NK-92 treated with Interleukin-12 subunit alpha and Interleukin-12 subunit beta, amount 100 ng/mL, for 24 hours (cell line): ENCODE measurements around the gene TPPP.

Experiments
- DNase-seq: peaks from one replicate; lab custom pipeline; 2025; lab: John Stamatoyannopoulos, UW

Gene TPPP

GRCh38 chr5:665541-665955 lies 27.6 kb downstream of the TPPP start:
- DNase-seq: no peak

GRCh38 chr5:664994-665360 lies 28.2 kb downstream of the TPPP start:
- no peak for DNase-seq

- DNase-seq: no peak
Measured at GRCh38 chr5:664343-664993, 28.7 kb downstream of the TPPP start.

GRCh38 chr5:663436-664342 lies 29.5 kb downstream of the TPPP start:
- DNase-seq: no peak

DNA sequence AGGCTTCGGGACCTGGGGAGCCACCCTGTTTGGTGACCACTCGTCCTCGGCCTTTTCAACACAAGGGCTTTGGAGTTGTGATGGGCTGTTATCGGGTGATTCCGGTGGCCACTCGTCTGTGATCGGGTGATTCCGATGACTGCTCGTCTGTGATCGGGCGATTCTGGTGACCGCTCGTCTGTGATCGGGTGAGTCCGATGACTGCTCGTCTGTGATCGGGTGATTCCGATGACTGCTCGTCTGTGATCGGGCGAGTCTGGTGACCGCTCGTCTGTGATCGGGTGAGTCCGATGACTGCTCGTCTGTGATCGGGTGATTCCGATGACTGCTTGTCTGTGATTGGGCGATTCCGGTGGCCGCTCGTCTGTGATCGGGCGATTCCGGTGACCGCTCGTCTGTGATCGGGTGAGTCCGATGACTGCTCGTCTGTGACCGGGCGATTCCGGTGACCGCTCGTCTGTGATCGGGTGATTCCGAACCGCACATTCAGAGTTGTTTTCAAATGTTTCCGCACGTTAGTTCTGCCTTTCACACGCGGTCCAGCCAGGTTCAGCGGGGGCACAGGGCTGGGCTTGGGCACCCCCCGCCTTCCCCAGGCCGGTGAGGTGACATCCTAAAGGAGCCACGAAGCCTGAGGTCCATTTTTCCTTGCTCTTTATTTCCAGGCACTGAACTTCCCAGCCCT lies 30.3 kb downstream of the TPPP start:
- DNase-seq: no peak

DNA sequence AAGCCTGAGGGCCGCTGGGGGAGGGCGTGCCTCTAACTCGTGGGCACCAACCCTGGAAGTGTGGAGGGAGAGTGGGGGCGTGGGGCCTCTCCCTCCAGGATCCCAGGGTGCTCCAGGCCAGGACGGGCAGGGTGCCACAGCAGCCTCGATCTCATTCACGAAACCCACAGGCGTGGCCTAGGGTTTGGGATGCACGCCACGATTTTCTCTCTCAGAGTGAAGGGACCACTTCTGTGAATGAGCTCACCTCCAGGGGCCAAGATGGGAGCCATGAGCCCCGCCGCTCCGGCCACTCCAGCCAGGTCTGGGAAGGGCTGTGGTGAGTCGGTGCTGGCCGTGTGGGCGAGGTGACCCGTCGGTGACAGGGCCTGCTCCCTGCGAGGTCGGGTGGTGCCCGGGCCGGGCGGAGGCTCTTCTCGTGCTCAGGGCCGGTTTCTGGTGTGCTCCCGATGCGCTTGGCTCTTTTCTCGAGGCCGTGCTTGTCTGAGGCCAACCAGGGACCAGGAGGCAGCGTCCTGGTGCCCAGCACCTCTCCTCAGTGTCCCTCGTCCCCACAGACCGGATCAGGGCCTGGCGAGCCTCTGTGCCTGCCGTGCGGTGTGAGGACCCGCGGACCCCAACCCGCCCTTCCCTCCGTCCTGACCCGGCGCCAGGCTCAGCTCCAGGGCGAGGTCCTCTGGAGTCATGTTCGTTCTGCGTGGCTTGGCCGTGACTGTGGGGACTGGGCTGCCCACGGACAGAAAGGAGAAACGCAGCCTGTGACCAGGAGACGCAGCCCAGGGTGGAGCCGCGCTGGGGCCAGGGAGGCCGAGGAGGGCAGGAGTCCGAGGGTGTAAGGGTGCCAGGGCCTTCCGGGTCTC lies 31.0 kb downstream of the TPPP start:
- DNase-seq: no peak

DNA sequence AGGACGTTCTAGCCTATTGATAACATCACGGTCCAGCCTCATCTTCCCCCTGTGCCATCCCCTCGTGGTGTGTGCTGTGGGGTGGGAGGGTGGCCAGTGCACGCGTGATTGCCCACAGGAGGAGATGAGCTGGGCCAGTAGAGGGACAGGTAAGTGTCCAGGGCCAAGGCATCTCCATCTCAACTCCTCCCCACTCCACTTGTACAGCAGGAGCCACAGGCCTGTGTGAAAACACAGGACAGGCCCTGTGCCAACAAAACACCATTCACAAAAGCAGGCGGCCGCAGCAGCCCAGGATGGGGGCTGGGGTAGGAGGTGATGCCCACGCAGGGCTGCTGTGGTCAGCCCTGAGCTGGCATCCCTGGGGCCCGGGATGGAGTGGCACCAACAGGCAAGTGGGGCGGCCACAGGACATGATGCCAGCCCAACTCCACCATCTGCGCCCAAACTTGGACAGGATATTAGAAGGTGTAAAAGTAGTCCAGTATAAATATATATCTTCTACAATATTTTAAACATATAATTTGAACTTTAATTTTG lies 32.6 kb downstream of the TPPP start:
- DNase-seq: no peak

DNA sequence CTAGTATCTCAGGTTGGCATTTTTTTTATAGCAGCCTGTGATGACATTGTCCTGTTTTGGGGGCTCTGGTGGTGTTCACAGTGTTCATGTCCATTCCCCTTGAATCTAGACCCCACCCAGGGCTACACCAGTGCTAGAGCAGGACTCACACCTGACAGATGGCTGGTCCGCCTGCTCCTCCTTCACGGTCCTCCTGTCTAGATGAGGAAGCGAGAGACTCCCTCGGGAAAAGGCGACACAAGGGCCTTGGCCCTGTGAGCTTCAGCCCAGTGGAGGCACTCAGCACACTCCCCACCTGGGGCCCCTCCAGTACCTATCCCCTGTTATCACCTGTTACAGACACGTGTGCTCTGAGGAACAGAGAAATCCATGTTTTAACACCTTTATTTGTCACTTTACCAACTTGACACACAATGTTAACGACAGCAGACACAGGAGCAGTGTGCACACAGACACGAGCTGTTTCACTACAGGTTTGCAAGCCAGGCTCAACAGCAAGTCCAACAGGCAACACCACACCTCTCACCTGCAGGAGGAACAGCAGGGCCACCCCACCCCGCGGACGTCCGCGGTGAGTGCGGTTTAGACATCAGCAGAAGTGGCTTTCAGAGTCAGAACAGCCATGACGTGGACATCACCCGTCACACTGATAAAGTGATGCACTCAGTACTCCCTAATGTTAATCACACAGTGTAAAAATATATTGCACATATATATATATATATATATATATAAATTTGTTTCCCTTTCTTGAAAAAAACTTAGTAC lies 33.5 kb downstream of the TPPP start:
- DNase-seq: no peak

DNA sequence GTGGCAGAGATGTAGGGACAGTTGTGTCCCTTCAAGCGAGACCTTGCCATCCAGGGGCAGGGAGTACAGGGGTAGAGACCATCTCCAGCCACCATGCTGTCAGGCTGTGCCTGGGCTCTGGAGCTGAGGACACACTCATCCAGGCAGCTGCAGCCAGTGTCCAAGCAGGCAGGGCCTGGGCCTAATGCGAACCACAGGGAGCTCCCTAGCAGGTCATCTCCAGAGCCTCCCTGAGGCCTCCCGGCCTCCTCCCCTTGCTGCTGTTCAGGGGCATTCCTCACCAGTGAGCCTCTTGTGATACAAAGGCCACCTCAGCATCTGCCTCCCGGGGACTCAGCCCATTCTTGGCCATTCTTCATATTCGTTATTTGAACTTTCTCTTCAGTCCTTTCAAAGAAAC lies 35.0 kb downstream of the TPPP start:
- DNase-seq: no peak

GRCh38 chr5:657570-657969 lies 35.6 kb downstream of the TPPP start:
- no peak for DNase-seq

DNA sequence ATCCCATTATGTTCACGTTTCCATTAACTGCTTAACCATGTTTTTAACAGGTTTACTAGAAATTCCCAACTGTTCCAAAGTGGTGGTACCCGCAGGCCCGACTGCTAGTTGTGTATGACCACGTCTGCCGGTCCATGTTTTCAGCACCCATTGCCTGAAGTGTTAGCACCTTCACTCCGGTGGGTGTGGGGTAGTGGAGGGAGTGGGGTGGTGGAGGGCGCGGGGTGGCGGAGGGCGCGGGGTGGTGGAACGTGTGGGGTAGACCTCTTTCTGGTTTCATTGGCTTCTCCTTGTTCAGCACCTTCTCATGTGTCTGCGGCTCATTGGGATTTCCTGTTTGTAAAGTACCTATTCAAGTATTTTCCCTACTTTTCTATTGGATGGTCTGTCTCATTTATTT lies 37.7 kb downstream of the TPPP start:
- DNase-seq: no peak

GRCh38 chr5:654071-654778 lies 38.9 kb downstream of the TPPP start:
- no peak for DNase-seq

DNA sequence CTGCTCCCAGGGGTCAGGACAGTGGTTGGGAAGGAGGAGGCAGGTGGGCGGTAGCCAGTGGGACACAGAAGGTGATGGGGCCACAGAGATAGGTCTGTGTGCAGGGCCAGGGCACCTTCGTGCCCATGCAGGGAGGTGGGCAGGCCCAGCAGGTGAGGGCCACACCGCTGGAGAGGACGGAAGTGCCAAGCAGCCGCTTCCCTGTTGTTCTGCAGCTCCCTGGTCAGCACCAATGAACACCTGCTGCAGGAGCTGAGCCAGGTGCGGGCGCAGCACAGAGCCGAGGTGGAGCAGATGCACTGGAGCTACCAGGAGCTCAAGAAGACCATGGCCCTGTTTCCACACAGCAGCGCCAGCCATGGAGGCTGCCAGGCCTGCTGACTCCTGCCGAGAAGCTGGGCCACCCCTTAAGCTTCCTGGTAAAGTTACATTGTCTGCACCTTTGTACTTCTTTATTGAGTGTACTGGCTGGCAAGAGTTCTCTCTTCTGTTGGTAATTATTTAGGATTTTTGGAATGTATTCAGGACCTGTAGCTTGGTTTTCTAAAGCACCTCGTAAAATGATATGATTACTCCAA lies 40.3 kb downstream of the TPPP start:
- no peak for DNase-seq

GRCh38 chr5:652023-652515 lies 41.1 kb downstream of the TPPP start:
- no peak for DNase-seq

GRCh38 chr5:651296-652022 lies 41.7 kb downstream of the TPPP start:
- no peak for DNase-seq

GRCh38 chr5:647727-648126 lies 45.4 kb downstream of the TPPP start:
- no peak for DNase-seq

- no peak for DNase-seq
Measured at GRCh38 chr5:647311-647710, 45.8 kb downstream of the TPPP start.

DNA sequence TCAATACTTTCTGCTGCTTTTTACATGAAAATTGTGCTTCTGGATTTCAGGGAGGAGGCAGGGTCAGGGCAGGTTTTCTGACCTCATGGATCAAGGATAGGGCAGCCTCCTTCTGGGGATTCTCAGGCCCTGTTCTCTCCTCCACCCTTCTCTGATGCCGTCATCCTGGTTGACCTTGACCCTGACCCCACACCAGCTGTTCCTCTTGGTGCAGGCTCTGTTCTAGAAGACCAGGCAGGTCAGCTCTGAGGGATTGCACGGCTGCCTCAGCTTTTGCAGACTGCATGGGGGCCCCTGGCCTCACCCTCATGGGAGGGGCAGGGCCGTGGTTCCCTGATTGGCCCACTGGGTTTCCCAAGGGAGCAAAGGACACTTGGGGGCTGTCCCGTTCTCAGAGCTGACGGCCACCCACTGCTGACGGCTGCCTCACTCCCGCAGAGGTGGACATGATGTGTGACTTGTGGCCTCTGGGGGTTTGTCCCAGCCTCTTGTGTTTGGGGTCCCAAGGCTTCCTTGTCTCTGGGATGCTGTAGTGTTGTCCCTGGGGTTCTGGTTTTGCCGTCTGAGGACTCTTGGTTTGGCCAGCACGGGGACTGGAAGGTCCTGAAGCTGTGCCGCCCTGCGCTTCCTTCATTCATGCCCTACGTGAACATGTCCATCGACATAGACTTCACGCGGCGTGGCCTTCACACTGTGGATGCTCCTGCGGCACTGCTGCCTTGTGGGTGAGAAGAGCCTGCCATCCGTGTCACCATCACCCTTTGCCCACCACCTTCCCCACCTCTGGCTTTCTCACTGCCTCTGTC lies 46.6 kb downstream of the TPPP start:
- no peak for DNase-seq
